Hair follicle dermal papilla cell (primary cell): ENCODE measurements around the gene AANAT. TPM values are rescaled to one million over a fixed set of nuclear protein-coding genes. Genes with fewer than 3 reads are reported as not detected.

Experiments used
- total RNA-seq: library from RNA; depleted of rRNA; stranded (reverse); fragments of >200 nt; gene quantifications from 2 replicates; pipeline ENCODE4 v1.2.3, GENCODE V29; 2012

Gene AANAT
- not detected in 2 replicates for total RNA-seq

DNA sequence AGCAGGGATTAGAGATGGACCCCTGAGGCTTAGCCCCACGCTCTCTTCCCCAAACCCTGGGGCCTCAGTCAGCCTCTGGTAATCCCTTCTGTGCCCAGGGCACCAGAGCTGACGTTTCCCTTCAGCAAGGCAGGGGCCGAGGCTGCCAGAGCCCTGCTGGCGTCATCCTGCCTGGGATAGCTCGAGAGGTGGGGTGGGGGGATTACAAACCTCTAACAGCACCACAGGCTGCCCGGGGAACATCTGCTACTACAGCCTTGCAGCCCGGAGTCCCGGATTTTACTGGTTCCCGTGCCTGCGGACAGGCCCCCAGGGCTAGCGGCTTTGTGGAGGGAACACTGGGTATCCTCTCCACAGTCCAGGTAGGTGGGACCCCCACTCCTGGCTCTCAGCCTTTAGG lies at the start of gene AANAT:
TSS of gene AANAT (plus strand) at position 238 of the 400 bp plus-strand sequence. CDS start 1,144 bp downstream, outside the sequence.

GRCh38 chr17:76452660-76453430 lies 14.6 kb upstream of the AANAT start, which contains the start of gene UBE2O:
UBE2O (minus strand) TSS chr17:76453152; CDS start chr17:76453141, 11 bp downstream.

GRCh38 chr17:76501018-76501826 lies 33.8 kb downstream of the AANAT start, which contains the start of gene RHBDF2:
RHBDF2 (minus strand) TSS chr17:76501423; CDS start chr17:76481524, 19,899 bp downstream.

Other genes with a start within 250 kb of the AANAT start
- 6.4 and 8.0 TPM in 2 replicates for gene RNF157, start 227.1 kb upstream of the AANAT start, total RNA-seq
- gene UBALD2, start 202.3 kb upstream of the AANAT start, total RNA-seq: 3.4 and 4.7 TPM in 2 replicates
- 1.8 and 3.9 TPM in 2 replicates for gene QRICH2, start 159.3 kb upstream of the AANAT start, total RNA-seq
- gene PRPSAP1, start 113.7 kb upstream of the AANAT start, total RNA-seq: 25.6 and 39.4 TPM in 2 replicates
- 50.1 and 56.1 TPM in 2 replicates for gene SPHK1, start 83.0 kb upstream of the AANAT start, total RNA-seq
- gene UBE2O, start 14.5 kb upstream of the AANAT start, total RNA-seq: 25.3 and 27.1 TPM in 2 replicates
- 8.4 and 10.3 TPM in 2 replicates for gene RHBDF2, start 33.8 kb downstream of the AANAT start, total RNA-seq
- 10.0 and 15.6 TPM in 2 replicates for gene CYGB, start 70.1 kb downstream of the AANAT start, total RNA-seq
- gene PRCD, start 72.4 kb downstream of the AANAT start, total RNA-seq: 1.1 and 1.3 TPM in 2 replicates
- 0.65 and 3.3 TPM in 2 replicates for gene ST6GALNAC2, start 118.3 kb downstream of the AANAT start, total RNA-seq
- not detected in 2 replicates for gene ST6GALNAC1, start 176.2 kb downstream of the AANAT start, total RNA-seq
- 196 and 241 TPM in 2 replicates for gene MXRA7, start 243.4 kb downstream of the AANAT start, total RNA-seq